ENCODE measurements around the gene MRPL58.

DNA sequence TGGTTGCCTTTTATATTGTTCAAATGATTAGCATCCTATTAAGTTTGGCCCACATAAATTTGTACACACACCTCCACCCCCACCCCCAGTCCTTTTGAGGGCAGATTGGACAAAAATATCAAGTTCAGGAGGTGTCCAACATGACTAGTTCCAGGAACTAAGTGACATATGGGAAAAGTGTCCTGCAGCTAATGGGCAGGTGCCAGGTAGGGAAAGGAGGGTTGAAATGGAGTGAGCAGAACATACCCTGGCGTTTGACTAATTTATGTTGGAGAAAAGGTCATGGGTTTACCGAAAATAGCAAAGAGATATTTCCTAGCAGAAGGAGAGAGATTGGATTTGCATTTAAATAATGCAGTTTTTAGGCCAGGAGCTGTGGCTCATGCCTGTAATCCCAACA, 39.5 kb downstream of the MRPL58 start:
- TF ChIP-seq, protein P1, sequence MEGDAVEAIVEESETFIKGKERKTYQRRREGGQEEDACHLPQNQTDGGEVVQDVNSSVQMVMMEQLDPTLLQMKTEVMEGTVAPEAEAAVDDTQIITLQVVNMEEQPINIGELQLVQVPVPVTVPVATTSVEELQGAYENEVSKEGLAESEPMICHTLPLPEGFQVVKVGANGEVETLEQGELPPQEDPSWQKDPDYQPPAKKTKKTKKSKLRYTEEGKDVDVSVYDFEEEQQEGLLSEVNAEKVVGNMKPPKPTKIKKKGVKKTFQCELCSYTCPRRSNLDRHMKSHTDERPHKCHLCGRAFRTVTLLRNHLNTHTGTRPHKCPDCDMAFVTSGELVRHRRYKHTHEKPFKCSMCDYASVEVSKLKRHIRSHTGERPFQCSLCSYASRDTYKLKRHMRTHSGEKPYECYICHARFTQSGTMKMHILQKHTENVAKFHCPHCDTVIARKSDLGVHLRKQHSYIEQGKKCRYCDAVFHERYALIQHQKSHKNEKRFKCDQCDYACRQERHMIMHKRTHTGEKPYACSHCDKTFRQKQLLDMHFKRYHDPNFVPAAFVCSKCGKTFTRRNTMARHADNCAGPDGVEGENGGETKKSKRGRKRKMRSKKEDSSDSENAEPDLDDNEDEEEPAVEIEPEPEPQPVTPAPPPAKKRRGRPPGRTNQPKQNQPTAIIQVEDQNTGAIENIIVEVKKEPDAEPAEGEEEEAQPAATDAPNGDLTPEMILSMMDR (IDR thresholded peaks at IDR 0.05) = no peak
- TF ChIP-seq POLR2A (IDR thresholded peaks at IDR 0.05) = no peak

Data from body of pancreas (tissue), 4 donors.